ENCODE results near the gene NPPA. TPM values are rescaled to one million over a fixed set of nuclear protein-coding genes. Genes with fewer than 3 reads are reported as not detected.
A peak's percentile ranks its signal among the peaks of the same experiment; 100 is the strongest.

NPPA gene
- total and polyA plus RNA-seq, 8 donors = 0.48 to 7.2 (median 2.7) TPM; not detected in 3

GRCh38 chr1:11848373-11848700 is 754 bp upstream of the NPPA start:
- intact Hi-C loops (cut with DNase I; ENCODE audit: low total_unique reads) = no loop called here
- no peak for TF ChIP-seq EP300 (IDR thresholded peaks at IDR 0.05)
- no peak for TF ChIP-seq POLR2A (IDR thresholded peaks at IDR 0.05)
- TF ChIP-seq POLR2AphosphoS5 (IDR thresholded peaks at IDR 0.05) = no peak
- TF ChIP-seq, protein P1, sequence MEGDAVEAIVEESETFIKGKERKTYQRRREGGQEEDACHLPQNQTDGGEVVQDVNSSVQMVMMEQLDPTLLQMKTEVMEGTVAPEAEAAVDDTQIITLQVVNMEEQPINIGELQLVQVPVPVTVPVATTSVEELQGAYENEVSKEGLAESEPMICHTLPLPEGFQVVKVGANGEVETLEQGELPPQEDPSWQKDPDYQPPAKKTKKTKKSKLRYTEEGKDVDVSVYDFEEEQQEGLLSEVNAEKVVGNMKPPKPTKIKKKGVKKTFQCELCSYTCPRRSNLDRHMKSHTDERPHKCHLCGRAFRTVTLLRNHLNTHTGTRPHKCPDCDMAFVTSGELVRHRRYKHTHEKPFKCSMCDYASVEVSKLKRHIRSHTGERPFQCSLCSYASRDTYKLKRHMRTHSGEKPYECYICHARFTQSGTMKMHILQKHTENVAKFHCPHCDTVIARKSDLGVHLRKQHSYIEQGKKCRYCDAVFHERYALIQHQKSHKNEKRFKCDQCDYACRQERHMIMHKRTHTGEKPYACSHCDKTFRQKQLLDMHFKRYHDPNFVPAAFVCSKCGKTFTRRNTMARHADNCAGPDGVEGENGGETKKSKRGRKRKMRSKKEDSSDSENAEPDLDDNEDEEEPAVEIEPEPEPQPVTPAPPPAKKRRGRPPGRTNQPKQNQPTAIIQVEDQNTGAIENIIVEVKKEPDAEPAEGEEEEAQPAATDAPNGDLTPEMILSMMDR (IDR thresholded peaks at IDR 0.05) = no peak
- peaks cover 0 to 3% (median 0%) of the 10 kb centered on the region in 3 donors for H3K27me3 ChIP-seq
- peaks cover 6 to 43% (median 34%) of the 10 kb centered on the region in 4 donors for H3K36me3 ChIP-seq
- 67 to 85% (median 81%) methylated on average over 9 of the region's 9 CpGs for WGBS, 5 donors
- no peak overlapping the region for H3K4me3 ChIP-seq
- DNase-seq = no peak
- H3K27ac ChIP-seq = no peak overlapping the region
- no peaks in the 10 kb centered on the region for H3K9me3 ChIP-seq
- H3K4me1 ChIP-seq = peaks cover 0 to 6% (median 2%) of the 10 kb centered on the region in 4 donors

DNA sequence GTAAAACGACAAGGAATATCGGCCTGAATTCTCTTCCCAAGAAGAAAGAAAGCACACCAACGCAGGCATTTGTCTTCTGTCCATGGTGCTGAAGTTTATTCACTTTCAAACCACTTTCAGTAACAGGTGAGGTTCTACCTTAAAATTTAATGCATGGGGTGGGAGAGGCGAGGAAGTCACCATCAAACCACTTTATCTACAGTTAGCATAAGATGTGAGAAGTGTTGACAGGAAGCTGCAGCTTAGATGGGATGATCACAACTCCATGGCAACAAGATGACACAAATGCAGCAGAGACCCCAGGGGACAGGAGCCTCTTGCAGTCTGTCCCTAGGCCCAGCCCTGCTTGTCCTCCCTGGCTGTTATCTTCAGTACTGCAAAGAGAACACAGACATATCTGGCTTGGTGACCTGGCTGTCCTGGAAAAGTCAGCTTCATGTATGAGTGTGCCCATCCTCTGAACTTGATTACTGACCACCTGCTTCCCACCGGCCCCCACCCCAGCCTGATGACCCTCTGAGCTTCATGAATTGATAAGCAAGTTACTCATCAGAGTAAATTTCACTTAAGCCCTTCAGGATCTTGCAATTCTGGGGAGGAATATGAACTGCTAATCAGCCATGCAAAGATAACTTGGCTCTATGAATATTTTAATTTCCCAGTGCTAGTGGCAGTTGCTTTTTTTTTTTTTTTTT is 1.8 kb downstream of the NPPA start:
- H3K4me1 ChIP-seq = peaks cover 0 to 24% (median 3%) of the 10 kb centered on the region in 4 donors
- H3K9me3 ChIP-seq = no peaks in the 10 kb centered on the region
- peak in 1 of 2 donors; percentile 62 for DNase-seq
- no peak for TF ChIP-seq POLR2AphosphoS5 (IDR thresholded peaks at IDR 0.05)
- TF ChIP-seq EP300 (IDR thresholded peaks at IDR 0.05) = no peak
- TF ChIP-seq POLR2A (IDR thresholded peaks at IDR 0.05) = no peak
- TF ChIP-seq, protein P1 (IDR thresholded peaks at IDR 0.05) = no peak
- H3K4me3 ChIP-seq = no peak overlapping the region
- peaks cover 19 to 68% (median 59%) of the 10 kb centered on the region in 4 donors for H3K36me3 ChIP-seq
- 52 to 64% (median 57%) methylated on average over 5 of the region's 5 CpGs for WGBS, 5 donors
- intact Hi-C loops (cut with DNase I; ENCODE audit: low total_unique reads) = no loop called here
- H3K27ac ChIP-seq = no peak overlapping the region
- no peaks in the 10 kb centered on the region for H3K27me3 ChIP-seq

- peak in 1 of 2 donors; percentile 70 for DNase-seq
- Histone ChIP-seq H3K27me3 (no peaks in the 10 kb centered on the region), H3K4me1 (peaks cover 0 to 25% (median 0%) of the 10 kb centered on the region in 4 donors), H3K27ac (no peak overlapping the region), H3K36me3 (peaks cover 49 to 99% (median 91%) of the 10 kb centered on the region in 4 donors), H3K9me3 (no peaks in the 10 kb centered on the region), H3K4me3 (no peak overlapping the region)
- TF ChIP-seq POLR2A (IDR thresholded peaks at IDR 0.05) (no peak), EP300 (IDR thresholded peaks at IDR 0.05) (no peak), POLR2AphosphoS5 (IDR thresholded peaks at IDR 0.05) (no peak)
- TF ChIP-seq, protein P1 (IDR thresholded peaks at IDR 0.05) = no peak
- WGBS, 5 donors = 56 to 69% (median 67%) methylated on average over 18 to 19 of the region's 19 CpGs
- intact Hi-C loops (cut with DNase I; ENCODE audit: low total_unique reads) = no loop called here
Measured at GRCh38 chr1:11842154-11843041, 5.2 kb downstream of the NPPA start.

GRCh38 chr1:11841245-11842153 is 6.1 kb downstream of the NPPA start:
- TF ChIP-seq POLR2A (IDR thresholded peaks at IDR 0.05) = no peak
- TF ChIP-seq, protein P1 (IDR thresholded peaks at IDR 0.05) = no peak
- no peak for TF ChIP-seq EP300 (IDR thresholded peaks at IDR 0.05)
- TF ChIP-seq POLR2AphosphoS5 (IDR thresholded peaks at IDR 0.05) = no peak
- peaks cover 58 to 99% (median 93%) of the 10 kb centered on the region in 4 donors for H3K36me3 ChIP-seq
- WGBS, 5 donors = 80 to 88% (median 85%) methylated on average over 16 to 17 of the region's 17 CpGs
- H3K27me3 ChIP-seq = no peaks in the 10 kb centered on the region
- peaks cover 0 to 25% (median 0%) of the 10 kb centered on the region in 4 donors for H3K4me1 ChIP-seq
- DNase-seq = no peak
- intact Hi-C loops (cut with DNase I; ENCODE audit: low total_unique reads) = no loop called here
- H3K9me3 ChIP-seq = no peaks in the 10 kb centered on the region
- no peak overlapping the region for H3K4me3 ChIP-seq
- H3K27ac ChIP-seq = no peak overlapping the region

Data from stomach (tissue), 9 donors.